Endodermal cell (in vitro differentiated cells): ENCODE measurements around the gene STAT3. TPM values are rescaled to one million over a fixed set of nuclear protein-coding genes. Genes with fewer than 3 reads are reported as not detected.

Experiments used
- DNase-seq: peaks from one replicate; pipeline ENCODE4 v3.0.0-alpha.2; 2017
- H3K27ac ChIP-seq: 2 replicates; pipeline ENCODE4 v1.5.1; 2013; ENCODE audit warnings: mild to moderate bottlenecking, low read depth, low read length, moderate library complexity
- H3K27me3 ChIP-seq: 2 replicates; pipeline ENCODE4 v1.6.1; 2013; ENCODE audit warnings: mild to moderate bottlenecking, low read length, moderate library complexity; ENCODE audit not compliant: insufficient read depth, control insufficient read depth, poor library complexity, severe bottlenecking
- H3K36me3 ChIP-seq: 2 replicates; pipeline ENCODE4 v1.7.0; 2013; ENCODE audit warnings: mild to moderate bottlenecking, low read length, moderate library complexity; ENCODE audit not compliant: control insufficient read depth, insufficient read depth
- H3K4me1 ChIP-seq: one replicate; pipeline ENCODE4 v1.7.0; 2013; ENCODE audit warnings: low read length; ENCODE audit not compliant: control insufficient read depth, insufficient read depth
- H3K4me3 ChIP-seq: 2 replicates; pipeline ENCODE4 v1.5.1; 2013; ENCODE audit warnings: mild to moderate bottlenecking, low read length, moderate library complexity
- H3K9ac ChIP-seq: 2 replicates; pipeline ENCODE4 v1.6.1; 2013; ENCODE audit warnings: mild to moderate bottlenecking, low read length, moderate library complexity; ENCODE audit not compliant: poor library complexity, severe bottlenecking; ENCODE audit errors: extremely low read depth
- H3K9me3 ChIP-seq: 2 replicates; pipeline ENCODE4 v1.6.1; 2013; ENCODE audit warnings: mild to moderate bottlenecking, low read length, moderate library complexity; ENCODE audit not compliant: control insufficient read depth
- H3K27ac Mint-ChIP-seq: 2 replicates; pipeline ENCODE4 v1.8.0; 2020; ENCODE audit warnings: mixed read lengths
- H3K27me3 Mint-ChIP-seq: 2 replicates; pipeline ENCODE4 v1.8.0; 2021; ENCODE audit warnings: mild to moderate bottlenecking, mixed read lengths; ENCODE audit not compliant: insufficient read depth
- H3K36me3 Mint-ChIP-seq: 2 replicates; pipeline ENCODE4 v1.8.0; 2020; ENCODE audit warnings: low read depth, mixed read lengths
- H3K4me1 Mint-ChIP-seq: 2 replicates; pipeline ENCODE4 v1.8.0; 2020; ENCODE audit warnings: mixed read lengths
- H3K4me3 Mint-ChIP-seq: 2 replicates; pipeline ENCODE4 v1.8.0; 2020; ENCODE audit warnings: mild to moderate bottlenecking, moderate library complexity, mixed read lengths
- H3K9me3 Mint-ChIP-seq: 2 replicates; pipeline ENCODE4 v1.8.0; 2020; ENCODE audit warnings: mild to moderate bottlenecking, mixed read lengths
- WGBS, 2 experiments: methylation state at CpG; one replicate each; pipeline versions ENCODE4 v1.1.5 to v1.1.7; 2013; ENCODE audit warnings: missing lambda C conversion rate in 2 of 2, mixed read lengths in 1 of 2; ENCODE audit not compliant: insufficient coverage in 1 of 2, insufficient read length in 1 of 2; 5-methylcytosine and 5-hydroxymethylcytosine counted together
- total RNA-seq, 2 donors: library from RNA; stranded (reverse); fragmentation: NEBNext Ultra II Directional in 1 of 2; extraction: Animal tissue kit (Norgen Biotek cat#: 25700) in 1 of 2; gene quantifications; 2 replicates in 1 of 2; 3 replicates in 1 of 2; pipeline ENCODE4 v1.2.1, GENCODE V29; 2021
- TF ChIP-seq, protein P1 (sequence below): fragments of 200-600 bp; sonication (generic); conservative IDR thresholded peaks from 2 replicates; pipeline ENCODE4 v1.5.0; 2021; ENCODE audit warnings: antibody characterized with exemption, mild to moderate bottlenecking

The STAT3 gene
- total RNA-seq, 2 donors from 2014 or later = 27.5 to 32.4 TPM

DNA sequence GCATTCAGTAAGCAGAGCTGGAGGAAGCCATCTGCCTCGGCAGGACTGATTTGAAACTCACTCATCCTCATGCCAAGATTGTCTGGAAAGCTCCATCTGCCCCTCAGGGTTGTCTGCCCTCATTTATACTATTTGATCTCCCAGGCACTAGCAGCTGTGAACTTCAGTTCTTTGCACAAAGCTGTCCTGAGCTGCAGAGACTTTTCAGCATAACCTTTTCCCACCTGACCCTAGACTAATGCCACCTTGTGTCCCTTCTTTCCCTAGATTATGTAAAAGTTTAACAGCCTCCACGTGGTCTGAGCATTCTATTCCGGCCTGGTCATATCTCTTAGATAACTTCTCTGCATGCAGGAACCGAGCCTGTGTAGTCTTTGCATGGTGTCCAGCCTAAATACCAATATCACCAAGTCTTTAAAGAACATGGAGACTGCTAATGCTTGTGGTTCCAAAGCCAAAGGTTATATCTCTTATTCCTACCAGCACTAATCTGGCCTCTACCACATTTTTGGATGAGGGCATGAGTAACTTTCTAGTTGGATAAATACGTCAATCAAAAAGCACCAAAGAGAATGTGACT lies 70.9 kb downstream of the STAT3 start:
- Mint-ChIP-seq H3K9me3 (no peaks in the 10 kb centered on the region), H3K27me3 (no peaks in the 10 kb centered on the region), H3K4me1 (peaks cover 34% of the 10 kb centered on the region), H3K4me3 (no peak overlapping the region), H3K27ac (no peak overlapping the region), H3K36me3 (peaks cover 32% of the 10 kb centered on the region)
- Histone ChIP-seq H3K4me1 (no peaks in the 10 kb centered on the region), H3K9ac (no peak overlapping the region), H3K4me3 (no peak overlapping the region), H3K9me3 (no peaks in the 10 kb centered on the region), H3K36me3 (peaks cover 12% of the 10 kb centered on the region), H3K27me3 (no peaks in the 10 kb centered on the region), H3K27ac (no peak overlapping the region)
- TF ChIP-seq, protein P1, sequence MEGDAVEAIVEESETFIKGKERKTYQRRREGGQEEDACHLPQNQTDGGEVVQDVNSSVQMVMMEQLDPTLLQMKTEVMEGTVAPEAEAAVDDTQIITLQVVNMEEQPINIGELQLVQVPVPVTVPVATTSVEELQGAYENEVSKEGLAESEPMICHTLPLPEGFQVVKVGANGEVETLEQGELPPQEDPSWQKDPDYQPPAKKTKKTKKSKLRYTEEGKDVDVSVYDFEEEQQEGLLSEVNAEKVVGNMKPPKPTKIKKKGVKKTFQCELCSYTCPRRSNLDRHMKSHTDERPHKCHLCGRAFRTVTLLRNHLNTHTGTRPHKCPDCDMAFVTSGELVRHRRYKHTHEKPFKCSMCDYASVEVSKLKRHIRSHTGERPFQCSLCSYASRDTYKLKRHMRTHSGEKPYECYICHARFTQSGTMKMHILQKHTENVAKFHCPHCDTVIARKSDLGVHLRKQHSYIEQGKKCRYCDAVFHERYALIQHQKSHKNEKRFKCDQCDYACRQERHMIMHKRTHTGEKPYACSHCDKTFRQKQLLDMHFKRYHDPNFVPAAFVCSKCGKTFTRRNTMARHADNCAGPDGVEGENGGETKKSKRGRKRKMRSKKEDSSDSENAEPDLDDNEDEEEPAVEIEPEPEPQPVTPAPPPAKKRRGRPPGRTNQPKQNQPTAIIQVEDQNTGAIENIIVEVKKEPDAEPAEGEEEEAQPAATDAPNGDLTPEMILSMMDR = no peak
- no peak for DNase-seq
- 88 to 95% methylated on average over 4 to 5 of the region's 5 CpGs for WGBS, 2 experiments

DNA sequence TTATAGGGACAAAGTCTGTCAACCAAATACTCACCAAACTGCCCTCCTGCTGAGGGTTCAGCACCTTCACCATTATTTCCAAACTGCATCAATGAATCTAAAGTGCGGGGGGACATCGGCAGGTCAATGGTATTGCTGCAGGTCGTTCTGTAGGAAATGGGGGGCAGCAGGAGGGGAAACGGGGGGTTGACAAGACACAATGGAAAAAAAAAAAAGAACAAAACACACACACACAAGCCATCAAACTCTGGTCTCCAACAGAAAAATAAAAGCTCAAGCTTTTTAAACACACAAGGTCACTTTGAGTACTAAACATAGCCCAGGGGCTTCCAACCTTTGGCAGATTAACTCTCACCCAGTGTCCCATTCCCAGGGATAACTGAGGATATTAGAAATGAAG lies 71.5 kb downstream of the STAT3 start:
- Mint-ChIP-seq H3K36me3 (peaks cover 26% of the 10 kb centered on the region), H3K4me1 (peaks cover 37% of the 10 kb centered on the region), H3K9me3 (no peaks in the 10 kb centered on the region), H3K27me3 (no peaks in the 10 kb centered on the region), H3K4me3 (no peak overlapping the region), H3K27ac (no peak overlapping the region)
- Histone ChIP-seq H3K9me3 (no peaks in the 10 kb centered on the region), H3K9ac (no peak overlapping the region), H3K4me1 (no peaks in the 10 kb centered on the region), H3K27me3 (no peaks in the 10 kb centered on the region), H3K27ac (no peak overlapping the region), H3K36me3 (peaks cover 6% of the 10 kb centered on the region), H3K4me3 (no peak overlapping the region)
- TF ChIP-seq, protein P1 = no peak
- 87 to 93% methylated on average over 3 of the region's 4 CpGs for WGBS, 2 experiments
- DNase-seq = no peak

DNA sequence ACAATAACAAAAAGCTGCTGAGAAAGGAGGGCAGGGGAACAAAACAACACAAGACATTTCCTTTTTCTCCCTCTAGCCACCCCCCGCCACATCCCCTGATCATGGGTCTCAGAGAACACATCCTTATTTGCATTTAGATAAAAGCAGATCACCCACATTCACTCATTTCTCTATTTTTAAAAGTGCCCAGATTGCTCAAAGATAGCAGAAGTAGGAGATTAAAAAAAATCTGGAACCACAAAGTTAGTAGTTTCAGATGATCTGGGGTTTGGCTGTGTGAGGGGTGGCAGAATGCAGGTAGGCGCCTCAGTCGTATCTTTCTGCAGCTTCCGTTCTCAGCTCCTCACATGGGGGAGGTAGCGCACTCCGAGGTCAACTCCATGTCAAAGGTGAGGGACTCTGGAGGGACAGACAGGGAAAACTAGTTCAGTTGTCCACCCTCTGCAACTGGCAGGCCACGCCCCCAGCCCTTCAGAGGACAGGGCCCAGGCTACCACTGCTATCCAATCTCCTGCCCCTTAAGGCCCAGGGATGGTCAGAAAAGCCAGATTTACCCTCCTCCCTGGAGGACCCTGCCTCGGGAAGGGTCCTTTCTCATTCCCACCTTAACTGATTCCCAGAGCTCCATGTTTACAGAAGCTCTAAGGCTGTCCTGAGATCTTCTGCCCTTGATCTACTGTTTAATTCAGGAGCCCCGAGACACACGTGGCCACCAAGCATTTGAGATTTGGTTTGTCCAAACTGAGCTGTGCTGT lies 72.7 kb downstream of the STAT3 start:
- H3K4me1 Mint-ChIP-seq = peaks cover 37% of the 10 kb centered on the region
- no peak overlapping the region for H3K4me3 Mint-ChIP-seq

More for the DNA sequence above, 72.7 kb downstream of the STAT3 start:
- 92 to 96% methylated on average over 4 to 10 of the region's 10 CpGs for WGBS, 2 experiments
- Mint-ChIP-seq H3K27ac (no peak overlapping the region), H3K9me3 (no peaks in the 10 kb centered on the region), H3K36me3 (peaks cover 19% of the 10 kb centered on the region), H3K27me3 (no peaks in the 10 kb centered on the region)
- peaks cover 5% of the 10 kb centered on the region for H3K36me3 ChIP-seq
- H3K4me1 ChIP-seq = no peaks in the 10 kb centered on the region
- DNase-seq = no peak
- no peaks in the 10 kb centered on the region for H3K27me3 ChIP-seq
- no peak overlapping the region for H3K4me3 ChIP-seq
- TF ChIP-seq, protein P1 = no peak
- H3K27ac ChIP-seq = no peak overlapping the region
- H3K9me3 ChIP-seq = no peaks in the 10 kb centered on the region
- no peak overlapping the region for H3K9ac ChIP-seq
